ENCODE data around the gene THSD4.

The THSD4 gene

DNA sequence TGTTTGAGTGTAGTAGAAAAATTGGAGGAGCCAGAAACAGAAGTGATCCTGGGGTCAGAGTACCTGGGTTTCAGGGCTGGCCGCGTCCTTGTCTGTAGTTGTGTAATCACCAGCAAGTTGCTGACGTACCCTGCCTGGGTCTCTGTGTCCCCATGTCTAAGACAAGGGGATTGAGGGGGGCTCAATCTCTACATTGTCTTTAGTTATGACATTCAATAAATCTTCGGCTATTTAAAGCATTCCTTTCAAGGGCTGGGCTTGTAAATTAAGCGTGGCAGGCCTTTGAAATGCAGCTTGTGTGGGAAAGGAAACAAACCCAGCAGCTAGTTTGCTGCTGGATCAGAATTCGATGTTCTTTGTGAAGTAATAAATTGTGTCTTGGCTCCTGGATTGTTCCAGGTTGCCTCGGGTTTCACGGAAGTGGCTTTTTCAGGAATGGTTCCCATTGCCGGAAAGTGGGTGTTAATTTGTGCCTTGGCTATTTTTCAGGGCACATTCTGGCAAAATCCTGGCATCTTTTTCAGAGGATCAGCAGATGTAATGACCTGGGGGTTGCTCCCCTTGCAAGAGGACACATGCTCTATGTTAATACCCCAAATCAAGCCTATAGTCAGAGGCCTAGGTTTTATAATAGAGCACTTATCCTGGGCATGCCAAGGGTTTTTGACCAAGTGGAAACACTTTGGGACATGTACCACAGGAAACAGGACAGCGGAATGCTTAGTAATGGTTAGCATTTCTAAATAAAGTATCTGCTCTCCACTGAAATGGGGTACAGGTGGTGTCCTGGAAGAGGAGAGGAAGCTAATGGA, 400.3 kb downstream of the THSD4 start:
- no peak for DNase-seq

DNA sequence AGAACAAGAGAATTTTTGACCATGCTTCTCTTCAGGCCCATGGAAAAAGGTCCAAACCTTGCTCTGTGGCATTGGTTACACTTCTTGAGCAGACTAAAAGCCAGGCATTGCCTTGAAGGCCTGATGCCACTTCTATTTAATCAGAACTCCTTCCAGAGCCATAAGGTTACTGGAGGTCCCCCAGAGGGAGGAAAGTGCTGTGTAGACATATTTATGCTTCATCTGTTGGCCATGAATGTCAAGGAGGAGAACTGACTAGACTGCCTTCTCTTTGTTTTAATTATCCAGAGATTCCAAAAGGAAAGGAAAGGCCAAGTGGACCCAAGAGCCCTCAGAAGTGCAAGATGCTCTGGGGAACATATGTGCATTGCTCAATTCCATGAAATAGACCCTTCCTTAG, 402.5 kb downstream of the THSD4 start:
- DNase-seq = no peak

GRCh38 chr15:71518661-71519060, 403.4 kb downstream of the THSD4 start:
- no peak for DNase-seq

DNA sequence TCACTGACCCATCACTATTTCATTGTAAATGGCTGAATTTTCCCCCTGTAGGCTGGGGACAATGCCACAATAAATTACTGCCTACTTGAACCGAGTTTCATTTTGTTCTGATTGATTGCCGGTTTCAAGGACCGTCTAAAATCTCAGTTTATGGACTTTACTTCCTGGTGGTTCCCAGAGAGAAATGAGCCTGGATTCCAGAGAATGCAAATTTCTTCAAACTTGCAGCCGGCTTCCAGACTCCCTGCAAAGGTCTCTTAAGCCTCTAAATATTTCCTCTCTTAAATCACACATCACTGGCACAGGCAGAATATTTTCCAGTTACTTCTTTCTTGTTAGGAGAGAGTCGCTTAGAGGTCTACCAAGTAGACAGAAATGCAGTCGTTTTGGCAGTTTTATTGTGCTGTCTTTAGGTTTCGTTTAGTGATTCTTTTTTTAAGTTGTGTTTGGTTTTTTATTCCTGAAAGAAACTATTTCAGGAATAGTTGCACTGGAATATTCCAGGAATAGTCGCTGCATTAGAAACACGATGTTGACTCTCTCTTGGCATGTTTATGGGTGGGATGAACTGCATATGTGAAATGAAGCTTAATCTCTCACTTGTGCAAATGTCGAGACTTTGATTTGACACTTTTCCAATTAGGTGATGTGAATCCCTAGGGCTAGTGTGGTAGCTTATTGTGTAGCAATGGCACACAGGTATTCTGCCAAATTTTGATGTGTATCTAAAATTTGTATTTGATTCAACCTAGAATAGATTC, 411.0 kb downstream of the THSD4 start:
- DNase-seq = no peak

GRCh38 chr15:71529361-71529760, 414.1 kb downstream of the THSD4 start:
- DNase-seq = no peak

DNA sequence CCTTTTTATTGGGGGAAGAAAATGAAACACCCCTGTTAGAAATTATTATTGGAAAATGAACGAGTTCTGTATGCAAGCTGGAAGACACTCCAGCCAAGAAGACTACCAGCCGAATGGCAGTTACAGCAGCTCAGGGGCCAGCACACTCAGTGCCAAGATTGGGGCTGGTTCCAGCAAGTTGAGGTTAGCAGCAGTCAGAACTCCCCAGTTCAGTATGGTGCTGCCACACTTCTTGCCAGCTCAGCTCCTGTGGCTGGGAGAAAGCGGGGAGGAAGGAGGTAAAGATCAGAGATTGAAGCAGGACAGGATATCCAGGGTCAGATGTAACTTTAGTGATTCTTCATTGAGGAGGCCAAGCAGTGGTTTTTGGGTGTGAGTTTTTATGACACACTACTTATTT, 414.8 kb downstream of the THSD4 start:
- DNase-seq = no peak

DNA sequence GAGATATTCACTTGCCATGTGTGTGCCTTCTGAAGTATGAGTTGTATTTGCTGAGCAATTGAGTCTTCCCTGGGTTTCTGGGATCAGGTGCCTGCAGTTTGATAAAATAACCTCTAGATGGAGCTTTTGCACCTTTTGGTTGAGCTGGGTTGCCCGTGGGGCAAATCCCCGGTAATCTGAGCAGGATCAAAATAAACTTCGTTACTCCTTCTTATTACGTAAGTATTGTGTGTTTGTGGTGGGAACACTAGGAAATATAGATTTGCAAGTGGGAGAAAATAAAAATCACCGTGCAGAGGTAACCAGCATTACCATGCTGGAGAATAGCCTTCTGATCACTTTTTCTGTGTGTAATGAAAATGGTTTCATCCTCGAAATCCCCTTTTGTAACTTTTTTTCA, 417.7 kb downstream of the THSD4 start:
- DNase-seq = no peak

DNA sequence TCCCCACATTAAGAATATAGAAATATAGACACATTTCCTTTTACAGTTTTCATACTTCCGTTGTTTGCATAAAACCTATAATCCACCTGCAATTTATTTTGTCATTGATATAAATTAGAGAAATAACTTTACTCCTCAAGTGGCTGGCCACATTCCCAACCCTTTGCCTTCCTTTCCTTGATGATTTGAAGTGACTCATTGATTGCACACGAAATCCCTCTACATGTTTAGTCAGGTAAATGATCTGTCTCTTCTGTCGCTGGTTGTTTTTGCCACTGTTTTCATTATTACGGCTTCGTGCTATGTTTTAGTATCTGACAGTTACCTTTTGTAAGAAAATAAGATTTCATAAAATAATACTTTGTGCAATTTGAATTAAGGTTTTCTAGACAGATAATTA, 422.9 kb downstream of the THSD4 start:
- no peak for DNase-seq

GRCh38 chr15:71541746-71542145, 426.5 kb downstream of the THSD4 start:
- DNase-seq = no peak

GRCh38 chr15:71542836-71543235, 427.6 kb downstream of the THSD4 start:
- no peak for DNase-seq

DNA sequence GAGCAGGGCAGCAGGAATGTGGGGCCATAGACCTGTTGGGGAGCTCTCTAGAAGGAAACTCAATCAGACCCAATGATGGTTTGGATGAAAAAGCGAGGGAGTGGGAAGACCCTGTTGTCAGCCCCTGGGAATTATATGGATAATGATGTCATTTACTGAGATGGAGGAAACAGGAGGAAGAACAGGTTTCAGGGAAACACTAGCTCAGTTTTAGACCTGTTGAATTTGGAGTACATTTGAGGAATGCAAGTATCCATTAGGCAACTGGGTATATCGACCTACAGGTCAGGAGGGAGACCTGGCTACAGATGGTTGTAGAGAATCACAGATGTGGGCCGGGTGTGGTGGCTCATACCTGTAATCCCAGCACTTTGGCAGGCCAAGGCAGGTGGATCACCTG, 428.1 kb downstream of the THSD4 start:
- no peak for DNase-seq

DNA sequence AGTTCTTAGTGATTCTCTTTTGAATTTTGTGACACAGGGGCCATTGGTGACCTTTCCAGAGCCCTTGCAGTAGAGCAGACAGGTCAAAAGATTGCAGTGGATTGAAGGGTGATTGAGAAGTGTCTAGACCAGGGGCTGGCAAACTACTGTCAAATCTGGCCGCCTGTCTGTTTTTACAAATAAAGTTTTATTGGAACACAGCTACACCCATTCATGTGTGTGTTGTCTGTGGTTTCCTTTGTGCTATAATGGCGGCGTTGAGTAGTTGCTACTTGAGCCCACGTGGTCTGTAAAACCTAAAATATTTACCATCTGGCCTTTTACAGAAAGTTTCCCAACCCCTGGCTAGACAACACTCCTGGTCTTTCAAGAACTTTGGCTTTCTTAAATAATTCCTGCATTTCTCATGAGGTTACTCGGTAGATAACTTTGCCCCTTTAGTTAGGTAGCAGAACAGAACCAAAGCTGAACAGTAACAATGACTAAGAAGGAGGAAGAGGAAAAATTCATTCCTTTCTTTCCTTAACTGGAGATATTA, 430.0 kb downstream of the THSD4 start:
- no peak for DNase-seq

- DNase-seq = no peak
These were observed 430.7 kb downstream of the THSD4 start for GRCh38 chr15:71545923-71546322.

DNA sequence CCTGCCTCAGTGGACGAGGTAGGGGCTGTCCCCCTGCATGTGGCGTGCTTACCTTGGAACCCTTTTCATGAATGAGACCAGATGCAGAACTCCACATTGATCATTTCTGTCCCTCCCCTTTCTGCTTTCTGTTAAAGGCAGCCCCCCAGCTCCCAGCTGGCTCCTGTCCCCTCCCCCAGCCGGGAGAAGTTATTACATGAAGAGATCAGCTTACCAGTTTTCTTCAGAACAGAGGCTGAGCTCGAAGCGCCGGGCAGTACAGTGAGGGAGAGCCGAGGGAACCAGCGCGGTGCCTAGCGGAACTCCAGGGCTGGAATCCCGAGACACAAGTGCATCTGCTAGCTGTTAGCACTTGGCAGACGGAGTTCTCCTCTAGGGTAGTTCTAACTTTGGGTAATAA, 431.7 kb downstream of the THSD4 start:
- no peak for DNase-seq

- no peak for DNase-seq
These were observed 433.1 kb downstream of the THSD4 start for GRCh38 chr15:71548401-71548807.

DNA sequence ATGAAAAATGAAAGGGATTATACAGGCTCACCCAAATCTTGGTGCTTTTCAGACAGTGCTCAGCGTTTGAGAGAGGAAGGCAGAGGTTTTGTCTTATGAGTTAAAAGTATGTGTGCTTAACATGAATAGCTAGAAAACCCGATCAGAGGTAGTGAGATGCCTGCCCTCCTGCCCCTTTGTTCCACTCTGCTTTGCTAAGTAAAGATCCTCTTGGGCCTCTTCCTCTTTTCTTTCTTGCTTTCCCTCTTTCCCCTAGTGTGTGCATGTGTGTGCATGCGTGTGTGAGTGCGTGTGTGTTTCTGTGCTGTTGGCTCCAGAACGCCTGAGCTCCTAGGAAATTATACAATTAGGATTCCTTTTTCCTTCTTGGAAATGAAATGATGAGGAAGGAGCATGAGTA, 433.8 kb downstream of the THSD4 start:
- DNase-seq = no peak

DNA sequence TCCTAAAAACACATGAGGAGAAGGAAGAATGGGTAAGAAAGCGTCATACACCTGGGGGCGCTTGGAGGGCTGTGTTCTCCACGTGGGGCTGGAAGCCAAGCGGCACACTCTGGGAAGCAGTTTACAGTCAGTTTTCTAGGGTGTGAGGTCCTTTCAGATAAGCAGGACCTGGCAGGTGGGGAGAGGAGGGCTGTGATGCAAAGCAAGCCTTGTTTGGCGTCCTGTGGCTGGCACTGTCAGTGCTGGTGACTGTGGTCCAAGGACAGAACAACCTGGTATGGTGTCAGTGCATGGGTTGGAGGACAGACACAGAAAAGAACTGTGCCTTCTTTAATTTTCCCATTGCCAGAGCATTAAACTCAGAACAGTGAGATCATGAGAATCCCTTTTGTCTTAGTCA, 434.4 kb downstream of the THSD4 start:
- no peak for DNase-seq

- no peak for DNase-seq
These were observed 436.3 kb downstream of the THSD4 start for GRCh38 chr15:71551566-71551965.

- no peak for DNase-seq
These were observed 443.8 kb downstream of the THSD4 start for GRCh38 chr15:71559098-71559497.

GRCh38 chr15:71559616-71560015, 444.3 kb downstream of the THSD4 start:
- no peak for DNase-seq

DNA sequence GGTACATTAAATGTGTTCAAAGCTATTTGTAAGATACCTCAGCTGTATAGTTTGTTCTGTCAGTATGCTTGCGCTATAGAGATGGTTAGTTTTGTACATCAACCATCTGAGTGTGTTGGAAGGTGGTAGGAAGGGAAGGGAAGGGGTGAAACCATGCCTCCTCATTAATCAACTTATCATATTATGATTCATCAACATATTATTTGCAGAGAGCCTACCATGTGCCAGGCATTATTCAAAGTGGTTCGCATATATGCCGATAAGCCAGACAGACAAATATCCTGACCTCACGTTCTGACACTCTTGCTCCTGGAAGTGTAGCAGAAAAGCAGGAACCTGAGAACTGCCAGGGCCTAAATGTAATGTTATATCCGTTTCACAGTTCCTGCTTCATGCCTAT, 447.0 kb downstream of the THSD4 start:
- no peak for DNase-seq

DNA sequence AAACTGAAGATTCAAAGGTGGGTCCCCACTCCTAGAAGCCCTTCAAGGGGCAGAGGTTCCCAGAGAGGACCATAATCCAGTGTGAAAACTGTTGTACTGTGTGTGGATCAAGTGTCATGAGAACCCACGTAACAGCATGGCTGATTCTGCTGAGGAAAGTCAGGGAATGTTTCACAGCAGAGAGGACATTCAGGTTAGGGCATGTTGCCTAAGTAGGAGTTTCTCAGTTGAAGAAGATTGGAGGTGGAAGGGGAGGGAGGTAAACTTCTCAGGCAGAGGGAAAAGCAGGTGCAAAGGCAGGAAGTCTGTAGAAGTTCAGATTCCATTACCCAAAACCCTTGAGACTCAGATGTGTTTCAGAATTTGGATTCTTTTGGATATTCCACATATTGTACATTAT, 448.9 kb downstream of the THSD4 start:
- DNase-seq = no peak

DNA sequence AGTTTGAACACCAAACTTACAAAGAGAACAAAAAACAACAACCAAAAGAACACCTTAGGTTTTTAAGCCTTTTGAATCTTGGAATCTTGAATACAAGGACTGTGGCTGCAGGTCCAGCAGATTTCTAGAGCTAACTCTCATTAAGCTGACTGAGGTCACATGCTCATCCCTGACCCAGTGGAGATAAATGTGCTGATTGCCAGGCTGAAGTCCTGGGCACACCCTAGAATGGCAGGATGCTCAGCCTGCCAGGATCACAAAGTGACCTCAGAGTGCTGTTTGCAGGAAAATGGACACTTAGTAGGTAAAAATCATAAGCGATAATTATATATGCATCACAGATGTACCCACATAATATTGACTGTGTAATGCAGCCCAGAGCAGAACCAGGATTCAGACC, 449.7 kb downstream of the THSD4 start:
- DNase-seq = no peak

DNA sequence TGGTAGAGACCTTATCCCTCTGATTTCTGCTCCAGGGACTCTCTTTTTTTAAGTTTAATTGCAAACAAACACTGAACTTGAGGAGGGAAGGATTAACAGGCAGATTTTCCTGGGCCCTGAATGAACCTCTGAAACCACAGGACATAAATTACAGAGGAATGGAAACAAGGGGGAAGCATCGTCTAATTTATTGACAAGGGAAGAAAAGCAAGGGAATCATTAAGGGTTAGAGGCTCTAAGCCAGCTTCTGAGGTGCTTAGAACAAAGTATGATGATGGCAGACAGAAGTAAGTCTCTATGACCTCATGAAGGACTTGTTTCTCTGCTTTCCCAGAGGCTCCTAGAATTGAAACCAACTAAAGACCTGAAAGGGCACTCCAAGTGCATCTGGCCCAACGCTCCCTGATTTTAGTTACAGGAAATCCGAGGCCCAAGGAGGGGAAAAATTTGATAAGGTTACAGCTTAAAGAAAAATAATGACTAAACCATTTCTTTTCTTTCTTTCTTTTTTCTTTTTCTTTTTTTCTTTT, 450.4 kb downstream of the THSD4 start:
- no peak for DNase-seq

Data from GOT3 (cell line).